HFFc6 (cell line): Measurements from ENCODE around the gene SFTPA2. TPM values are rescaled to one million over a fixed set of nuclear protein-coding genes. Genes with fewer than 3 reads are reported as not detected.
"Not testable (repeated sequence)": the region's sequence is repeated elsewhere in the genome, so short reads cannot be mapped to it uniquely, and the experiment has no call there.

Experiments used
- DNase-seq: peaks from one replicate; pipeline ENCODE4 v3.0.0-alpha.2; 2018
- H3K27ac Mint-ChIP-seq: 2 replicates; pipeline ENCODE4 v1.8.0; 2020; ENCODE audit warnings: mild to moderate bottlenecking, mixed read lengths
- H3K27me3 Mint-ChIP-seq: 2 replicates; pipeline ENCODE4 v1.8.0; 2021; ENCODE audit warnings: mild to moderate bottlenecking, moderate library complexity, mixed read lengths; ENCODE audit not compliant: insufficient read depth
- H3K36me3 Mint-ChIP-seq: 2 replicates; pipeline ENCODE4 v1.8.0; 2021; ENCODE audit warnings: low read depth, mixed read lengths
- H3K4me1 Mint-ChIP-seq: 2 replicates; pipeline ENCODE4 v1.8.0; 2020; ENCODE audit warnings: low read depth, mixed read lengths
- H3K4me3 Mint-ChIP-seq: 2 replicates; pipeline ENCODE4 v1.8.0; 2020; ENCODE audit warnings: mild to moderate bottlenecking, moderate library complexity, mixed read lengths
- H3K9me3 Mint-ChIP-seq: 2 replicates; pipeline ENCODE4 v1.8.0; 2020; ENCODE audit warnings: mild to moderate bottlenecking, mixed read lengths
- CTCF ChIP-seq: fragments of 200-600 bp; sonication (generic); IDR thresholded peaks from 2 replicates; pipeline ENCODE4 v1.5.0; 2021; ENCODE audit warnings: antibody characterized with exemption, mild to moderate bottlenecking
- total RNA-seq, 6 experiments: library from RNA; stranded (reverse); fragmentation: NEBNext Ultra II Directional; extraction: Animal tissue kit (Norgen Biotek cat#: 25700); gene quantifications; 2 replicates in 1 of 6; 3 replicates in 5 of 6; pipeline ENCODE4 v1.2.3, GENCODE V29; 2021

Gene SFTPA2
- total RNA-seq, 6 experiments from 2014 or later = not detected

- no peak for TF ChIP-seq CTCF
- no peak overlapping the region for H3K4me3 Mint-ChIP-seq
- no peak for DNase-seq
- H3K9me3 Mint-ChIP-seq = no peaks in the 10 kb centered on the region
- no peak overlapping the region for H3K27ac Mint-ChIP-seq
- H3K36me3 Mint-ChIP-seq = no peaks in the 10 kb centered on the region
- no peaks in the 10 kb centered on the region for H3K4me1 Mint-ChIP-seq
- peaks cover 37% of the 10 kb centered on the region for H3K27me3 Mint-ChIP-seq
These were observed 25.8 kb upstream of the SFTPA2 start for GRCh38 chr10:79585870-79586527.

GRCh38 chr10:79583488-79584024 lies 23.3 kb upstream of the SFTPA2 start:
- no peak overlapping the region for H3K4me3 Mint-ChIP-seq
- H3K27me3 Mint-ChIP-seq = peaks cover 29% of the 10 kb centered on the region
- H3K9me3 Mint-ChIP-seq = no peaks in the 10 kb centered on the region

GRCh38 chr10:79582954-79583353 lies 22.7 kb upstream of the SFTPA2 start:
- not testable (repeated sequence) for DNase-seq

More at GRCh38 chr10:79583488-79584024, 23.3 kb upstream of the SFTPA2 start:
- TF ChIP-seq CTCF = no peak
- Mint-ChIP-seq H3K36me3 (no peaks in the 10 kb centered on the region), H3K4me1 (no peaks in the 10 kb centered on the region), H3K27ac (no peak overlapping the region)
- DNase-seq = no peak

GRCh38 chr10:79582096-79582495 lies 21.9 kb upstream of the SFTPA2 start:
- no peak overlapping the region for H3K4me3 Mint-ChIP-seq
- H3K9me3 Mint-ChIP-seq = no peaks in the 10 kb centered on the region
- no peaks in the 10 kb centered on the region for H3K4me1 Mint-ChIP-seq
- no peak for DNase-seq
- no peak for TF ChIP-seq CTCF
- no peak overlapping the region for H3K27ac Mint-ChIP-seq
- H3K27me3 Mint-ChIP-seq = peaks cover 31% of the 10 kb centered on the region
- no peaks in the 10 kb centered on the region for H3K36me3 Mint-ChIP-seq

More at GRCh38 chr10:79582954-79583353, 22.7 kb upstream of the SFTPA2 start:
- H3K4me3 Mint-ChIP-seq, H3K9me3 Mint-ChIP-seq, H3K27ac Mint-ChIP-seq, H3K4me1 Mint-ChIP-seq, H3K36me3 Mint-ChIP-seq: not testable (repeated sequence)
- H3K27me3 Mint-ChIP-seq = peaks cover 29% of the 10 kb centered on the region

- Mint-ChIP-seq H3K4me3 (no peak overlapping the region), H3K27ac (no peak overlapping the region), H3K36me3 (no peaks in the 10 kb centered on the region), H3K27me3 (peaks cover 29% of the 10 kb centered on the region), H3K4me1 (no peaks in the 10 kb centered on the region), H3K9me3 (no peaks in the 10 kb centered on the region)
- DNase-seq = no peak
- TF ChIP-seq CTCF = no peak
These were observed 20.8 kb upstream of the SFTPA2 start for GRCh38 chr10:79581044-79581443.

- peaks cover 11% of the 10 kb centered on the region for H3K9me3 Mint-ChIP-seq
- peaks cover 26% of the 10 kb centered on the region for H3K27me3 Mint-ChIP-seq
- H3K4me3 Mint-ChIP-seq = no peak overlapping the region
- no peak overlapping the region for H3K27ac Mint-ChIP-seq
- no peaks in the 10 kb centered on the region for H3K36me3 Mint-ChIP-seq
- H3K4me1 Mint-ChIP-seq = no peaks in the 10 kb centered on the region
- DNase-seq = no peak
- no peak for TF ChIP-seq CTCF
These were observed 19.2 kb upstream of the SFTPA2 start for GRCh38 chr10:79579361-79579760.

GRCh38 chr10:79570624-79571023 lies 10.4 kb upstream of the SFTPA2 start:
- peaks cover 41% of the 10 kb centered on the region for H3K27me3 Mint-ChIP-seq
- not testable (repeated sequence) for DNase-seq, H3K27ac Mint-ChIP-seq, H3K4me1 Mint-ChIP-seq, H3K36me3 Mint-ChIP-seq, H3K4me3 Mint-ChIP-seq
- peaks cover 14% of the 10 kb centered on the region for H3K9me3 Mint-ChIP-seq
